RKO (cell line): ENCODE results near the gene GSN.

Experiments used
- DNase-seq: peaks from one replicate; pipeline ENCODE4 v3.0.0-alpha.2; 2016; ENCODE audit warnings: low spot score

GSN gene

DNA sequence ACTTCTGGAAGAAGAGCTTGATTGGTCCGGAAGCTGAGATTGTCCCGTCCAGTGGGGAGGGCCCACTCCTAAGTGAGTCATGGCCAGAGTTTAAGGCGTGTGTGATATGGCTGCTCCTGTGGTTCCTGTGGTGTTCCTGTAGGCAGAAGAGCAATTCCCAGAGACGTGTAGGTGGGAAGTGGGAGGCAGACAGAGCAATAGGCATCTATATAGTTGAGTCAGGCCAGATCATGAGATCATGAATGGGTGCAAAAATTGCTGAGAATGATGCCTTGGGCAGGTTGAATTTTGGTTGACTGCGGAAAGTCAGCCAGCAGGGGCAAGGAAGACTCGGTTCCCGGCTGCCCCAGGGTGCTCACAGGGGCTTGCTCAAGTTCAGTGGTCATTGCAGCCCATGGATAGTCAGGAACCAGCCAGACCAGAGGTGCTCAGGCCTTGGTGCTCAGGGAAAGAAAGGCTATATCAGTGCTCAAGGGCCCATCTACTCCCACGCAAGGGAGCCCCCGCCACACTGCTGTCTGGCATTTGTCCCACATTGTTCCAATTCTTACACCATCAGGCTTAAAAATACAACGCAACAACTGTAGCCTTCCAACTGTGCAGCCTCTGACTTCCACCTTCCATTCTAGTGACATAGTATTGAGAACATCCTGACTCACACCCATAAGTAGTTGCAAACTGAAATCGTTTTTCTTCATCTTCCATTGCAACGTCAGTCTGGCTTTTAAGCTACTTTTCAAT is 21.0 kb upstream of the GSN start:
- peak; percentile 34 for DNase-seq

- DNase-seq = no peak
Measured at GRCh38 chr9:121249563-121249962, 18.4 kb upstream of the GSN start.

DNA sequence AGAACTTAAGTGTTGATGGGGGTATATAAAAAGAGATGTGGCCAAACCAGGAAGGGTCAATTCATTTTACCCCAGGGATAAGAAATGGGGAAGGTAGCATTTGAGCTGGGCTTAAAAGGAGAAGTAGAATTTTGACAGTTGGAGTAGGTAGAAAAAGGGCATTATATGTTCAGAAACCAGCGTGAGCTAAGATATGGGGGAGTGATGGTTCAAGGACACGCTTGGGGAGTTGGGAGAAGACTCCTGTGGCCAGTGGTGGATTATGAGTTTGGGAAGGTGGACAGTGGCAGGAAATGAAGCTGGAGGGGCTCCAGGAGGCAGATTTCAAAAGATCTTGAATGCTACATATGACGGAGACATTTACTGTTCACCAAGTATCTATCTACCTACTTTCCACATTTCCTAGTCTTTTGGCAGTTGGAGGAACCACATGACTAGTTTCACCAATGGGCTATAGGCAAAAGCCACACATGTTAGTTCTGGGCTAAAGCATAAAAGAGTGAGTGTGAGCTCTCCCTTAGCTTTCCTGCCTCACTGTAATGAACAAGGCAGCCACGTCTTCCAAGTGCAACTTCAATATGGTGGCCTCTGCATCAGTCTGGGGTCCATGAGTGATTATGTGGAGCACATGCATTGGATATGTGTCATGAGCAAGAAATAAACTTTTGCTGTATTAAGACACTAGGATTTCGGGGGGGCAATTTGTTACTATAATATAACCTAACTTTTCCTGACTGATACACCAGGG is 15.7 kb upstream of the GSN start:
- no peak for DNase-seq

GRCh38 chr9:121253162-121253561 is 14.8 kb upstream of the GSN start:
- no peak for DNase-seq

DNA sequence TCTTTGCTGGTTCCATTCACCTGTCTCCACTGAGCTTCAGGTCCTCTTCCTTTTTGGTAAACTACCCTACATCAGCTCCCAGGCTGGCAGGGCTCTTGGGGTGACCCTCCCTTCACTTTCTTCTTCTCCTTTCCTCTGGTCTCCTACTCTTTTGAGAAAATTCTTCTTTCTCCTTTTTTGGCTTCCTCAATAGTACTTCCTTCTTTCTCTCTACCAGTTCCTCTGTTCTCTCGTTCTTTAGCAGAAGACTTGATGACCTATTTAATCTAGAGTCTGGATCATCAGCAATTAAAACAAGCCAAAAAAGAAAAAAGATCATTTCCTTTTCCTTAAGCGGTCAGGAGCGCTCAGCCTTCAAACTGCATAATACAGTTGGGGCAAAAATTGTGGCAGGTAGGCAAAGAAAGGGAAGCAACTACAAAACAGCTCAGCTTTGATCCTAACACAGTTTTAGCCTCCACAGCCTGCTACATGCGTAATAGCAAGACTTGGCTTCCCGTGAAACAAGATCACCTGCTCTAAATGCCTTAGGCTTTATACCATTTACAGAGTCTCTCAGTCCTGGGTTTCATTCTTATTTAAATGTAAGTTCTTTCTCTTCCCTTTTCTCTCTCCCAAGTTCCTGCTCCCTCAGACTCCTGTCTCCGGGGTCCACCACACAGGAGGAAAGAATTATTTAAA is 14.0 kb upstream of the GSN start:
- DNase-seq = no peak

DNA sequence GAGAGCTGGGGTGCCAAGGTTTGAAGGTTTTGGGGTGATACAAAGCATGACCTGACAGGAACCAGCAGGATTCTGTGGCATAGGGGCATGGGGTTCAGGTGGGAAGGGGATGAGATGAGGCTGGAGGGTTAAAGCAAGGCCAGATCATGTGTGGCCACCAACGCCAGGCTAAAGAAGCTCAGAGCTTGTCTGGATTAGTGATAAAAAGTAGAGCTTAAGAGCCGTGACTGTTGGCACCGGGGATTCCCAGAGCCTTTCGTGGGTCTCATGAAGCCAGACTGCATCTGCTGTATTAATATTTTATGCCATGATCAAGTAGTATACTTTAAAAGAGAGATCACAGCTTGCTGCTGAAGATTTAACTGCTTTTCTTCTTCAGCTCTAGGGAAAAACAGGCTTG is 8.5 kb upstream of the GSN start:
- DNase-seq = no peak

DNA sequence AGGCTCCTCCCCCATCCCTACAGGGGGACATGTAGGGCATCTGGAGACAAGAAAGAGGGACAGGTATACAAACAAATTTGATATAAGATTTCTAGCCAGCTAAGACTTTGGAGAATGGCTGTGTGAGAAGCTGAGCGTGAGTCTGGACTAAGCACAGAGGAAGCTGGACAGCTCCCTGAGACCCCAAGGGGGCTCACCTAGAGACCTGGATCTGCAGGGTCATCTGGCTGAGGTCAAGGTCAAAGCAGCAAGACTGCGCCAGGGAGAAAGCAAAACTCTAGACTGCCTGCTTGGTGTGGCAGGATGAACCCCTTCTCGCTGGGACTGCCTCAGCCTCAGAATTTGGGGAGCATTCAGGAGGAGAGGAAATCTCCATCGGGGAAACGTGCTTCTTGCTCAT is 8.0 kb upstream of the GSN start:
- no peak for DNase-seq

GRCh38 chr9:121260457-121261106 is 7.4 kb upstream of the GSN start:
- DNase-seq = no peak

- no peak for DNase-seq
Measured at GRCh38 chr9:121261107-121261460, 6.9 kb upstream of the GSN start.

DNA sequence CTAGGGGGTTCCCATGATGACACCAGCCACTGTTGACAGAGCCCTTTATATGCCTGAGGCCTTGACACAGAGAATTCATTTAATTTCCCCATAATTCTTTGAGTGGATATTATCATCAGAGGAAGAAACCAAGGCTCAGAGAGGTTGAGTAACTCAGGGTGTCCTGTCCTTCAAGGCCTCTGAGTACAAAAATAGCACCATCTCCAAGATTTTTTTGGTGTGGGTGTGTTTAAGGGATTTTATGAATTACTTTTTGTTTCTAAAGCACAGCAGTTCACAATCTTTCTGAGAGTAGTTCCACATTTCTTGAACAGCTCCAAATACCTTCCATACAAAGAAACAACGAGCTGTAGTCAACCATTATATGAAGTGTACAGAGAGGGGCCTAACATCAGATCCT is 6.2 kb upstream of the GSN start:
- DNase-seq = no peak

- DNase-seq = no peak
Measured at GRCh38 chr9:121262423-121262822, 5.5 kb upstream of the GSN start.

GRCh38 chr9:121262953-121263352 is 5.0 kb upstream of the GSN start:
- no peak for DNase-seq

- DNase-seq = no peak
Measured at GRCh38 chr9:121266356-121266755, 1.6 kb upstream of the GSN start.

- no peak for DNase-seq
Measured at GRCh38 chr9:121266906-121267650, 884 bp upstream of the GSN start.

- no peak for DNase-seq
Measured at GRCh38 chr9:121268598-121268850, 562 bp downstream of the GSN start.

DNA sequence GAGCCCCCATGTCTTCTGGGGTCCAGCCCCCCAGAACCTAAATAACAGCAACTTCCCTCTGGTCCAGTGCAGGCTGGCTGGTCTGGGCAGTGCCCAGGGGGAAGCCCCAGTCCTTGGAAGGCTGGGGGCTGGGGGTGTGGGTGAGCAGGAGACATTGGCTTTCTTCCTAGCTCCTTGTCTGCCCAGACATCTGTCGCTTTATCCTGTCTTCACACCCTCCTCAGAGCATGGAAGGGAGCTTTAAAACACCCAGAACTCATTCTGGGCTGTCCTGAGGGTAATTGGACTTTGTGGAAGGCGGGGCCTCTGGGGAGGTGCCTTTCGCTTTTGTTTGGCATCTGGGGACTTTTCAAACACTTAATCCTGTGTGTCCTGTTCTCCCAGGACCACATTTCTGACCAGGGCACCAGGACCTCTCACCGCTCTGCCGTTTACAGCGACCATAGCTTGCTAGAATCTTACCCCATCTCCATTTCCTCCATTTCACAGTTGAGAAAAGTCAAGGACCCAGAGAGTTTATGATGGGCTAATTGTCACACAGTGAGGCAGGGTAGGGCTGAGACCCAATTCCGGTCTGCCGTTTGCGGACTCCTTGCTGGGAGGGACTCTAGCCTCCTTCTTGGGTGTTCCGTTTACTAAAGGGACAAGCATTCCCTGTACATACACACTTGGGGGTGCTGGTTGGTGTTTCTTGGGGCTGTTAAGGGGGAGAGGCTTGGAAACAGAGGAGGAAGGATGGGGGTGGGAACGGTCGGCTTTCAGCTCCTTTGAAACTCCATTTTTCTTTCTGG is 1.1 kb downstream of the GSN start:
- DNase-seq = no peak

GRCh38 chr9:121269642-121270254 is 1.8 kb downstream of the GSN start:
- peak; percentile 37 for DNase-seq

- DNase-seq = no peak
Measured at GRCh38 chr9:121271368-121272341, 3.7 kb downstream of the GSN start.

DNA sequence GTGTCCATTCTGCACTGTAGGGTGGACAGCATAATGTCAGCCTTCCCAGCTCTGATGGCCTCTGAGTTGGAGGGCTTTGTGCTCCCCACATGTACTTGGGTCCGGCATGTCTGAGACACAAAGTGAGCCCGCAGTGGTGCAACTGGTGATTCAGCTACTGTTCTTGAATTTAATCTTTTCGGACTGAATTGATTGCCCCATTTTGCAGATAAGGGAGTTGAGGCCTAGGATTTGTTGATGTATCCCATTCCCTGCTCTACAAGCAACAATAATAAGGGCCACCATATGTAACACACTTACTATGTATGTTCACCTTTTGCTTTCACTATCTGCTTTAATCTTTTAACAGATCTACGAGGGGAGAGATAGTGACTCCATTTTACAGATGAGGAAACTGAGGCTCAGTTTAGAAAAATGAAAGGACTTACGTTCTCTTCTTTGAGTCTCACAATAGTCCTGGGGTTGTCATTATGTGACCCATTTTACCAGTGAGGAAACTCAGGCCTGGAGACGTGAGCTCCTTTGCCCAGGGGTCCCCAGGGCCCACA is 4.5 kb downstream of the GSN start:
- no peak for DNase-seq
